Measurements from ENCODE around the gene YOD1.

YOD1 gene

GRCh38 chr1:207006914-207007313, 44.1 kb downstream of the YOD1 start:
- no peak for DNase-seq (ENCODE audit: low read depth)

- no peak for DNase-seq (ENCODE audit: low read depth)
These were observed 44.9 kb downstream of the YOD1 start for GRCh38 chr1:207006083-207006482.

GRCh38 chr1:207004931-207005830, 45.8 kb downstream of the YOD1 start:
- DNase-seq (ENCODE audit: low read depth) = no peak

GRCh38 chr1:207003210-207003609, 47.8 kb downstream of the YOD1 start:
- DNase-seq (ENCODE audit: low read depth) = no peak

- no peak for DNase-seq (ENCODE audit: low read depth)
These were observed 48.3 kb downstream of the YOD1 start for GRCh38 chr1:207002724-207003146.

GRCh38 chr1:207001492-207002245, 49.3 kb downstream of the YOD1 start:
- no peak for DNase-seq (ENCODE audit: low read depth)

- DNase-seq (ENCODE audit: low read depth) = no peak
These were observed 50.2 kb downstream of the YOD1 start for GRCh38 chr1:207000651-207001291.

- DNase-seq (ENCODE audit: low read depth) = no peak
These were observed 52.2 kb downstream of the YOD1 start for GRCh38 chr1:206998816-206999215.
